ENCODE data around the gene KLLN. TPM values are rescaled to one million over a fixed set of nuclear protein-coding genes. Genes with fewer than 3 reads are reported as not detected.

Gene KLLN, protein sequence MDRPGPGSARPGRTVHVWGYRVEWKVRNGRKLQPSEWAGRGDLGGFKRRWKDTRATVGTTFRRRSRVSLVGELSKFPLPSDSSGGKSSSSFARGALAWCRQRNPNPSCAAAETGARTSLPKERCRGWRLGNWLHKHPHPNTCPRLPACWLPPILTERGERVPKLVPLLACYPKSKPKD
- total RNA-seq: 0.85 and 0.97 TPM in 2 replicates

GRCh38 chr10:87863053-87863943, at the start of gene KLLN, which contains the start of gene PTEN:
Gene KLLN (minus strand): TSS chr10:87863533. CDS start chr10:87862487, 1,046 bp downstream.
Gene PTEN (plus strand): TSS chr10:87863625. CDS start chr10:87864470, 845 bp downstream.

GRCh38 chr10:87817609-87818504, 45.5 kb downstream of the KLLN start, which contains the start of gene ATAD1:
Gene ATAD1 (minus strand): TSS chr10:87818226. CDS start chr10:87814599, 3,627 bp downstream.

Small RNA genes within 50 kb of the gene (small RNA-seq; reads per million reads assigned to genes)
- gene RN7SL78P: not detected

Other genes with a start within 250 kb of the KLLN start
- gene PAPSS2, start 203.7 kb downstream of the KLLN start, total RNA-seq: 32.6 and 39.3 TPM in 2 replicates
- 34.2 and 41.9 TPM in 2 replicates for gene ATAD1, start 45.3 kb downstream of the KLLN start, total RNA-seq
- 98.5 and 199 TPM in 2 replicates for gene PTEN, start 92 bp upstream of the KLLN start, total RNA-seq